Uterus (tissue), 4 donors: ENCODE measurements around the gene PRPF19. TPM values are rescaled to one million over a fixed set of nuclear protein-coding genes. Genes with fewer than 3 reads are reported as not detected.

Experiments
- DNase-seq, 2 donors: peaks; one replicate each; pipeline ENCODE4 v3.0.0-alpha.2; 2019 to 2020
- H3K27ac ChIP-seq, 2 donors: fragments of 200-600 bp; sonication (generic); 1 replicate in 1 of 2; 2 replicates in 1 of 2; pipeline ENCODE4 v1.5.1; 2016 to 2018
- H3K27me3 ChIP-seq, 2 donors: fragments of 200-600 bp; sonication (generic); one replicate each; pipeline ENCODE4 v1.5.1; 2018 to 2019; ENCODE audit warnings: control low read depth in 1 of 2
- H3K36me3 ChIP-seq, 2 donors: fragments of 200-600 bp; sonication (generic); one replicate each; pipeline ENCODE4 v1.5.1; 2019; ENCODE audit warnings: control low read depth in 1 of 2
- H3K4me1 ChIP-seq, 2 donors: fragments of 200-600 bp; sonication (generic); one replicate each; pipeline ENCODE4 v1.5.1; 2018 to 2019; ENCODE audit warnings: control low read depth in 1 of 2
- H3K4me3 ChIP-seq, 2 donors: fragments of 200-600 bp; sonication (generic); 1 replicate in 1 of 2; 2 replicates in 1 of 2; pipeline ENCODE4 v1.5.1; 2018 to 2019; ENCODE audit warnings: mild to moderate bottlenecking in 1 of 2
- H3K9me3 ChIP-seq, 2 donors: fragments of 200-600 bp; sonication (generic); one replicate each; pipeline ENCODE4 v1.5.1; 2019; ENCODE audit warnings: control low read depth in 1 of 2
- CTCF ChIP-seq, 4 experiments: fragments of 200-600 bp in 2 of 4; fragments of 450-650 bp in 2 of 4; sonication (generic) in 2 of 4; IDR thresholded peaks; one replicate each; pipeline ENCODE4 v1.5.1; 2016 to 2019; ENCODE audit warnings: antibody characterized with exemption in 4 of 4, mild to moderate bottlenecking in 2 of 4, moderate library complexity in 1 of 4
- POLR2A ChIP-seq, 2 donors: fragments of 450-650 bp; IDR thresholded peaks; one replicate each; pipeline ENCODE4 v1.6.1; 2016; ENCODE audit warnings: antibody characterized with exemption in 2 of 2, mild to moderate bottlenecking in 1 of 2, moderate library complexity in 1 of 2
- intact Hi-C: fragments of 100-400 bp; cut with DNase I; formaldehyde crosslinking; loops from one replicate; pipeline ENCODE4 v1.15.1; 2023; ENCODE audit warnings: low total_unique reads
- total RNA-seq, 4 donors: library from RNA; depleted of rRNA in 3 of 4; stranded (reverse); fragments of >200 nt in 3 of 4; gene quantifications; one replicate each; pipeline versions ENCODE4 v1.1.0 to v1.2.4, GENCODE V29; 2014 to 2023
- donor health status: DM: yes; HTN: yes; CAD: no.

PRPF19 gene
- total RNA-seq, 4 donors from 2014 or later = 19.4 to 70.1 (median 50.2) TPM

- Histone ChIP-seq H3K27me3 (no peaks in the 10 kb centered on the region), H3K36me3 (no peaks in the 10 kb centered on the region), H3K4me3 (no peak overlapping the region), H3K9me3 (no peaks in the 10 kb centered on the region), H3K27ac (no peak overlapping the region), H3K4me1 (peaks cover 0 to 4% of the 10 kb centered on the region in 2 donors)
- no peak for DNase-seq
- intact Hi-C loops = no loop called here
- TF ChIP-seq POLR2A (IDR thresholded peaks at IDR 0.05) = no peak
- no peak for TF ChIP-seq CTCF (IDR thresholded peaks at IDR 0.05)
Observed at GRCh38 chr11:60845338-60845737, 61.0 kb downstream of the PRPF19 start.

GRCh38 chr11:60844870-60845221 is 61.5 kb downstream of the PRPF19 start:
- no peaks in the 10 kb centered on the region for H3K9me3 ChIP-seq
- intact Hi-C loops = loop anchor here (5.0 kb wide), 1 partner anchor 67 kb away; the partner anchor contains the start of gene TMEM109
- no peaks in the 10 kb centered on the region for H3K36me3 ChIP-seq
- H3K27ac ChIP-seq = no peak overlapping the region
- H3K4me1 ChIP-seq = peaks cover 0 to 4% of the 10 kb centered on the region in 2 donors
- H3K27me3 ChIP-seq = no peaks in the 10 kb centered on the region
- H3K4me3 ChIP-seq = no peak overlapping the region
- DNase-seq = no peak
- TF ChIP-seq CTCF (IDR thresholded peaks at IDR 0.05) (no peak), POLR2A (IDR thresholded peaks at IDR 0.05) (no peak)

- no peaks in the 10 kb centered on the region for H3K36me3 ChIP-seq
- H3K9me3 ChIP-seq = no peaks in the 10 kb centered on the region
- DNase-seq = no peak
- TF ChIP-seq CTCF (IDR thresholded peaks at IDR 0.05) (no peak), POLR2A (IDR thresholded peaks at IDR 0.05) (no peak)
- no peak overlapping the region for H3K4me3 ChIP-seq
- intact Hi-C loops = loop anchor here (5.0 kb wide), 1 partner anchor 68 kb away; the partner anchor contains the start of gene TMEM109
- no peak overlapping the region for H3K27ac ChIP-seq
- H3K4me1 ChIP-seq = peaks cover 0 to 4% of the 10 kb centered on the region in 2 donors
- H3K27me3 ChIP-seq = no peaks in the 10 kb centered on the region
Observed at GRCh38 chr11:60844045-60844869, 62.1 kb downstream of the PRPF19 start.

- intact Hi-C loops = loop anchor here (5.0 kb wide), 1 partner anchor 69 kb away; the partner anchor contains the start of gene TMEM109
- no peak for TF ChIP-seq CTCF (IDR thresholded peaks at IDR 0.05)
- TF ChIP-seq POLR2A (IDR thresholded peaks at IDR 0.05) = no peak
- Histone ChIP-seq H3K27ac (peak overlapping the region; percentile 78), H3K9me3 (no peaks in the 10 kb centered on the region), H3K27me3 (no peaks in the 10 kb centered on the region), H3K4me3 (peak overlapping the region; percentile 83 to 90), H3K4me1 (peaks cover 0 to 4% of the 10 kb centered on the region in 2 donors), H3K36me3 (no peaks in the 10 kb centered on the region)
- no peak for DNase-seq
Observed at GRCh38 chr11:60842668-60843600, 63.5 kb downstream of the PRPF19 start.
